Common myeloid progenitor, CD34-positive (primary cell): ENCODE data around the gene CD300H.

Experiments used
- CTCF ChIA-PET: fragments of 350-600 bp; sonication (Branson Sonifier 250); formaldehyde crosslinking; loops from one replicate; lab custom pipeline; 2021; ENCODE audit warnings: antibody characterized with exemption; lab: Charles Lee
- POLR2A ChIA-PET: fragments of 350-600 bp; sonication (Branson Sonifier 250); formaldehyde crosslinking; loops from one replicate; lab custom pipeline; 2021; ENCODE audit warnings: antibody characterized with exemption; lab: Charles Lee
- DNase-seq, 3 donors: peaks; one replicate each; pipeline versions ENCODE4 v3.0.0 to v3.0.0-alpha.2; 2013
- H3K27ac ChIP-seq, 2 experiments: 1 replicate in 1 of 2; 2 replicates in 1 of 2; pipeline ENCODE4 v1.7.0; 2013; ENCODE audit warnings: inconsistent platforms in 2 of 2, low read length in 2 of 2, mild to moderate bottlenecking in 2 of 2, low read depth in 1 of 2, moderate library complexity in 1 of 2; ENCODE audit not compliant: severe bottlenecking in 2 of 2, insufficient read depth in 1 of 2, poor library complexity in 1 of 2
- H3K27me3 ChIP-seq, 5 experiments: replicated peaks in 2 of 5; 1 replicate in 3 of 5; 2 replicates in 2 of 5; pipeline versions ENCODE4 v1.6.1 to v1.7.0; 2013; ENCODE audit warnings: low read length in 4 of 5, mild to moderate bottlenecking in 2 of 5, moderate library complexity in 2 of 5, inconsistent platforms in 1 of 5; ENCODE audit not compliant: insufficient read depth in 5 of 5, control insufficient read depth in 4 of 5
- H3K36me3 ChIP-seq, 4 experiments: 1 replicate in 2 of 4; 2 replicates in 2 of 4; pipeline versions ENCODE4 v1.6.1 to v1.7.0; 2013; ENCODE audit warnings: low read length in 3 of 4, control low read depth in 1 of 4, mild to moderate bottlenecking in 1 of 4; ENCODE audit not compliant: control insufficient read depth in 4 of 4, insufficient read depth in 4 of 4
- H3K4me1 ChIP-seq, 4 experiments: 1 replicate in 3 of 4; 2 replicates in 1 of 4; pipeline versions ENCODE4 v1.6.1 to v1.7.1; 2013; ENCODE audit warnings: low read length in 3 of 4, mild to moderate bottlenecking in 3 of 4, control low read depth in 1 of 4, inconsistent platforms in 1 of 4, moderate library complexity in 1 of 4; ENCODE audit not compliant: control insufficient read depth in 4 of 4, insufficient read depth in 4 of 4; ENCODE audit errors: control extremely low read depth in 1 of 4
- H3K4me3 ChIP-seq, 7 experiments: 1 replicate in 4 of 7; 2 replicates in 3 of 7; pipeline versions ENCODE4 v1.5.1 to v1.7.0; 2013; ENCODE audit warnings: mild to moderate bottlenecking in 7 of 7, low read length in 6 of 7, moderate library complexity in 6 of 7, inconsistent platforms in 2 of 7, low read depth in 2 of 7, control low read depth in 1 of 7; ENCODE audit not compliant: insufficient read depth in 4 of 7, control insufficient read depth in 1 of 7; ENCODE audit errors: extremely low read depth in 1 of 7
- H3K9me3 ChIP-seq, 5 experiments: 1 replicate in 4 of 5; 2 replicates in 1 of 5; pipeline versions ENCODE4 v1.6.1 to v1.7.1; 2013; ENCODE audit warnings: low read length in 4 of 5, mild to moderate bottlenecking in 2 of 5, inconsistent platforms in 1 of 5, low read depth in 1 of 5, moderate library complexity in 1 of 5; ENCODE audit not compliant: control insufficient read depth in 4 of 5, insufficient read depth in 2 of 5; ENCODE audit errors: control extremely low read depth in 1 of 5
- whole genome bisulfite sequencing: methylation state at CpG from one replicate; pipeline ENCODE4 v1.1.5; 2013; ENCODE audit not compliant: insufficient coverage; 5-methylcytosine and 5-hydroxymethylcytosine counted together

CD300H gene

DNA sequence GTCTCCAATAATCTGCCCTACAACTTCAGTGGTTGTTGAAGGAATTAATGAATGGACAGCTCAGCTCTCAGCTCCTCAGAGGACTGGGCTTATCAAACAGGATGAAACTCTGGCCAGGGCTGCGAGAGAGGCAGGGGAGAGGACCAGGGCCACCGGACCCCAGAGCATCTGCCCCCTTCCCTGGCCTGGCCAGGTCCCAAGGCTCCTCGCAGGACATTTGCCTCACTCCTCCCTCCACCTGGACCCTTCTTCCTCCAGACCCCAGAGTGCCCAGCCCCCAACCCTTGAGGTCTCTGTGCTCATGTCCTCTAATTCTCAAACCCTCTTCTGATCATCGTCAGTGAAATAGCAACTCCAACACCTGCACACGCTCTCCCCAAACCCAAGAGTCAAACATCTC lies 25.1 kb downstream of the CD300H start:
- ChIA-PET CTCF (interaction anchor here (1.0 to 1.8 kb wide), 2 partner anchors 10 to 98 kb away, joined by 3 read pairs; no protein-coding TSS in a partner anchor), POLR2A (no interaction called here)
- DNase-seq = no peak
- no peaks in the 10 kb centered on the region for H3K9me3 ChIP-seq
- H3K27me3 ChIP-seq = no peaks in the 10 kb centered on the region
- H3K27ac ChIP-seq = no peak overlapping the region
- no peak overlapping the region for H3K4me3 ChIP-seq
- 96% methylated on average over 5 of the region's 5 CpGs for WGBS
- no peaks in the 10 kb centered on the region for H3K36me3 ChIP-seq
- peaks cover 0 to 29% (median 14%) of the 10 kb centered on the region in 4 experiments for H3K4me1 ChIP-seq

DNA sequence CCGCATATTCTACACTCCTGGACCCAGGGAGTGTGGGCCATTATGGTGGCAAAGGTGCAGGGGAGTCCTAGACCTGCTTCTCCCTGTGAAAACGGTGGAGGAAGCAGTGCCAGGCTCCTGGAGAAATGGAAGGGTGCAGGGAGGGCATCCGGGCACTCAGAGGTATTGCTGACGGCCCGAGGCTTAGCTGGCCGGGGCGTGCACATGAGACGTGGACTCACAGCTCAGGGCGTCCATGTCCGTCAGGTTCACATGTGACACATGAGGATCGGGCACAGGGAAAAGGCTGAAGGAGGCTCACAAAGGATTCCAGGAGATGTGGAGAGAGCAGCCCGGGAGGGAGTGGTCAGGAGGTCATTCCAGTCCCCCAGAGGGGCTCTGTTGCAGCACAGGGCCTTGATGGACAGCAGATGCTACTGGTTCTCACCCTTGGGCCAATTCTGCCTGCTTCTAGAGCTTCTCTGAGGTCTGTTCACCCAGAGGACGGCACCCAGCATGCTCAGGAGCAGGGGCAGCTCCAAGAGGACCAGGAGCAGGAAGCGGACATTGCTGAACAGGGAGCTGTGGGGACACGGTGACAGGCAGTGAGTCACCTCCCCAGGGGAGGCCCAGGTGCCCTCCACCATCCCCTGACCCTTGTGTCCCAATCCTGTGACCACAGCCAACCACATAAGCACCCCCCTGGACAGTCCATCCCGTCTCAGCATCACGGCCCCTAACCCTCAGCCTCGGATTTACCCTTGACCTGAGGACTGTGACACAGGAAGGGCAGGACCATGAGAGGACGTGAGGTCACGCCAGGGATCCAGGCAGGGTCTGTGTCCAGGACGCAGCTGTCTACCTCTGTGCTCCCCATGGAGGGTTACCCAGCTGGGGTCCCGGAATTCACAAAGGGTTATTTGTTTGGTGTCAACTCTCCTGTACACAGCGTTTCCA lies 25.9 kb downstream of the CD300H start:
- H3K4me3 ChIP-seq = no peak overlapping the region
- ChIA-PET POLR2A (no interaction called here), CTCF (interaction anchor here (0.9 to 1.8 kb wide), 3 partner anchors 9 to 97 kb away, joined by 3 read pairs; no protein-coding TSS in a partner anchor)
- no peaks in the 10 kb centered on the region for H3K27me3 ChIP-seq
- no peak for DNase-seq
- no peak overlapping the region for H3K27ac ChIP-seq
- peaks cover 0 to 23% (median 13%) of the 10 kb centered on the region in 4 experiments for H3K4me1 ChIP-seq
- WGBS = 94% methylated on average over 21 of the region's 23 CpGs
- no peaks in the 10 kb centered on the region for H3K9me3 ChIP-seq
- H3K36me3 ChIP-seq = no peaks in the 10 kb centered on the region

DNA sequence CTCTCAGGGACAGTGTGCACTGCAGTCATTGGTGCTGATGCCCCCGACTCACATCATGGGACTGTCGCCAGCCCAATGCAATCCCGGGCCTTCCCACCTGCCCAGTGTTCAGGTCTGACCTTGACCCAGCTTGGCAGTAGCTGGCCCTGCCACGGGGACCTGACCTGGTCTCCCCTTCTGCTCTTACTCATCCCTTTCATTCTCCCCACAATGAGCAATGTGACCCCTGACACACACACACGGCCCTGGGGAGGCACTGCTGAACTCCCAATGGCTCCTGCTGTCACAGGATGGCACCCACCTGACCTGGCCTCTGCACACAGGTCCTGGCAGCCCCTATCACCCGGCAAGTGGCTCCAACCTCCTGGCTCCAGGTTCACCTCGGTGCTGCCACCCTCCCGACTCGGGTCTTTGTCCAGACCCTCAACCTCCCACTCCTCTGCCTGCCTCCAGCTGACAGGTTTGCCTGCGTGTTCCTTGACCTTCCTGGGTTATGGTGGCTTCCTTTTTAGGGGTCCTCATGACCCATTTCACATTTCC lies 28.0 kb downstream of the CD300H start:
- Histone ChIP-seq H3K27me3 (no peaks in the 10 kb centered on the region), H3K36me3 (no peaks in the 10 kb centered on the region), H3K4me1 (peaks cover 0 to 2% (median 1%) of the 10 kb centered on the region in 4 experiments), H3K4me3 (no peak overlapping the region), H3K9me3 (peaks cover 0 to 1% (median 0%) of the 10 kb centered on the region in 5 experiments), H3K27ac (no peak overlapping the region)
- ChIA-PET CTCF (no interaction called here), POLR2A (no interaction called here)
- DNase-seq = no peak
- 95% methylated on average over 10 of the region's 10 CpGs for WGBS

DNA sequence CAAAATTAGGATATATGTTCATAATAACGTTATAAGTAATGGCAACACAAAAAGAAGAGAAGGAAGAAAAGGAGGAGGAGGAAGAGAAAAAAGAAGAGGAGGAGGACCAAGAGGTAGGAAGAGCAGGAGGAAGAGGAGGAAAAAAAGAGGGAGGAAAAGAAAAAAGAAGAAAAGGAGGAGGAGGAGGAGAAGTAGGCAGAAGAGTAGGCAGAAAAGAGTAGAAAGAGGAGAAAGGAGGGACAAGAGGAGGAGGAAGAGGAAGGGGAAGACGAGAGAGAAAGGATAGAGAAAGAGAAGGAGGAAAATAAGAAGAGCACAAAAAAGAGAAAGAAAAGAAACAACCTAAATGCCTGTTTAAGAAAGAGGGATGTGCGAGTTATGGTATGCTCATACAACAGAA lies 30.4 kb downstream of the CD300H start:
- no peak for DNase-seq
- POLR2A ChIA-PET = no interaction called here
- no peaks in the 10 kb centered on the region for H3K36me3 ChIP-seq
- peaks cover 0 to 3% (median 0%) of the 10 kb centered on the region in 5 experiments for H3K9me3 ChIP-seq
- CTCF ChIA-PET = interaction anchor here (0.9 to 1.3 kb wide), 3 partner anchors 65 to 170 kb away, joined by 3 read pairs; partner anchors contain the start of gene GPR142
- 91% methylated on average over 1 of the region's 3 CpGs for WGBS
- no peak overlapping the region for H3K27ac ChIP-seq
- no peaks in the 10 kb centered on the region for H3K27me3 ChIP-seq
- peaks cover 8 to 15% (median 11%) of the 10 kb centered on the region in 4 experiments for H3K4me1 ChIP-seq
- no peak overlapping the region for H3K4me3 ChIP-seq

DNA sequence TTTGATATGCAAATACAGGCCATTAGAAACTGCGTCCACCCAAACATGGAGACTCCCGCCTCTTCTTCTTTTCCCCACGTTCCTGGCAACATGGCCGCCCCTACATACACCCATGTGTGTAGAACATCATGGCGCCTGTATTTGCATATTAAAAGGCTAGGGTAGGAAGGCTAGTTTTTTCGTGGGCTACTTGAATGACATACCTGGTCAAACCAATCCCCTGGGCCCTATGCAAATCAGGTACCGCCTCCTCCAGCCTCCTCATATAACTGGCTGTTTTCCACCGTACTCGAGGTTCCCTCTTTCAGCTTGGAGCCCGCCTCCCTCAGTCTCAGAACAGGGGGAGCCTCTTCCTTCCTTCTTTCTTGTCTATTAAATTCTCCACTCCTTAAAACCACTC lies 35.2 kb downstream of the CD300H start:
- Histone ChIP-seq H3K27ac (peak overlapping the region in 1 of 2 experiments; percentile 60), H3K27me3 (no peaks in the 10 kb centered on the region), H3K9me3 (peaks cover 0 to 3% (median 0%) of the 10 kb centered on the region in 5 experiments), H3K4me3 (peak overlapping the region in 5 of 7 experiments; percentile 56 to 76 (median 63)), H3K4me1 (peaks cover 10 to 34% (median 23%) of the 10 kb centered on the region in 4 experiments), H3K36me3 (no peaks in the 10 kb centered on the region)
- DNase-seq = peak; percentile 94 to 98 (median 97)
- POLR2A ChIA-PET = interaction anchor here (0.6 to 1.7 kb wide), 3 partner anchors 65 to 153 kb away, joined by 3 to 6 read pairs (median 6); partner anchors contain the start of gene CD300A
- CTCF ChIA-PET = interaction anchor here (0.7 to 2.9 kb wide), 39 partner anchors 9 to 324 kb away, joined by 3 to 31 read pairs (median 4); partner anchors contain the start of genes BTBD17 and GPR142
- 0% methylated on average over 8 of the region's 10 CpGs for WGBS

DNA sequence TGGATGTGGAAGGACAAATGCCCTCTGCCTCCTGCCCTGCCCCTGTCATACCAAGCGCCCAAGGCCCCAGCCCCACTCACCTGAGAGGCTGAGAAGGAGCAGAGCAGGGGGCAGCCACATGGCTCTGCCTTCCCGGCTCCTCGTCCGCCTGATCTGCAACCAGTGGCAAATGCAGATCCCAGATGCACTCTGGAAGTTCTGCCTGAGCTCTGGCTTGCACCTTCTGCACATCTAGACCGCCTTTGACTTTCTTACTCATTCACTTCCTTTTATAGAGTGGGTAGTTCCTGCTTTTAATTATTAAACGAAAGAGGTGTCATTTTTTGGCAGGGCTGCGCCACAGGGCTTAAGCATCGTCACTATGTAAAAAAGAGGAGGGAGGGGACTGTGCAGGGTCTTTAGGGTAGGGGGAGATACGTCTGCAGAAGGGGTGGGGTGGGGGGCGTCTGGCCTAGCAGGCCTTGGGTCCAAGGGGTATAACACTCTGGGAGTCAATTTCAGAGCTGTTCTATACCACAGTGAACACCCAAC lies 36.0 kb downstream of the CD300H start, which contains the start of gene CD300LB:
Gene CD300LB, minus strand, starts transcription at position 245 of the 531 bp plus-strand sequence. Its CDS starts 125 bp downstream, at position 120.
- 22% methylated on average over 4 of the region's 10 CpGs for WGBS
- CTCF ChIA-PET = interaction anchor here (0.9 to 2.9 kb wide), 19 partner anchors 8 to 323 kb away, joined by 3 to 31 read pairs (median 4); partner anchors contain the start of gene GPR142

More for the DNA sequence above, 36.0 kb downstream of the CD300H start, which contains the start of gene CD300LB:
- peak within 1 kb of the TSS in 1 of 2 experiments; percentile 60 for H3K27ac ChIP-seq
- no peaks in the 10 kb centered on the region for H3K36me3 ChIP-seq
- no peaks in the 10 kb centered on the region for H3K27me3 ChIP-seq
- peak in 2 of 3 donors; percentile 74 to 77 for DNase-seq
- H3K4me3 ChIP-seq = peak within 1 kb of the TSS in 5 of 7 experiments; percentile 56 to 76 (median 63)
- H3K9me3 ChIP-seq = peaks cover 0 to 3% (median 0%) of the 10 kb centered on the region in 5 experiments
- peaks cover 10 to 34% (median 23%) of the 10 kb centered on the region in 4 experiments for H3K4me1 ChIP-seq
- POLR2A ChIA-PET = interaction anchor here (1.7 kb wide), 1 partner anchor 64 kb away, joined by 6 read pairs; the partner anchor contains the start of gene CD300A
